Measurements from ENCODE around the gene PMPCA.
"Not testable (repeated sequence)": the region's sequence is repeated elsewhere in the genome, so short reads cannot be mapped to it uniquely, and the experiment has no call there.

The PMPCA gene

GRCh38 chr9:136405904-136406303 lies 4.6 kb upstream of the PMPCA start:
- H3K4me1 ChIP-seq (ENCODE audit: control insufficient read depth in 1 of 2, insufficient read depth in 2 of 2, low read length in 2 of 2), result peaks cover 0 to 12% of the 10 kb centered on the region in 2 donors
- H3K4me3 ChIP-seq (ENCODE audit: low read depth in 1 of 2, low read length in 2 of 2); H3K9me3 ChIP-seq (ENCODE audit: control insufficient read depth in 1 of 2, low read length in 2 of 2); H3K27ac ChIP-seq (ENCODE audit: low read length); H3K27me3 ChIP-seq (ENCODE audit: low read depth, low read length): not testable (repeated sequence)
- peaks cover 6 to 36% of the 10 kb centered on the region in 2 donors for H3K36me3 ChIP-seq (ENCODE audit: control insufficient read depth in 1 of 2, insufficient read depth in 2 of 2, low read length in 2 of 2)

DNA sequence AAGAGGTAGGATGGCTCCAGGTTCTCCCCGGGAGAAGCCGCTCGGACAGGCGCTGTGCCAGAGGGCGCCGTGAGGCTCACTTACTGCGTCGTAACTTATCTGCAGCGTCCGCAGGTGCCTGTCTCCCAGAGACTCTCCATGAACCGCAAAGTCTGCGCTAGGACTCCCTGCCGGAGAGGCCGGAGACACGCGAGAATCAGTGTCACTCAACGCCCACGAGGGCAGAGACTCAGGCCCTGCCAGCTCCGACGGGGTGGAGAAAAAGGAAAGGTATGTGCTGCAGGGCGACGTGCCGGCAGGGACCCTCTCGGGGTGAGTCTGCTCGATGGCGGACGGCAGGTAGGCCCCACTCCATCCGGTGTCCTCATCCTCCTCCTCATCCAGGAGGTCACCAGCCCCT lies 3.4 kb upstream of the PMPCA start:
- not testable (repeated sequence) for H3K4me3 ChIP-seq (ENCODE audit: low read depth in 1 of 2, low read length in 2 of 2); H3K27me3 ChIP-seq (ENCODE audit: low read depth, low read length); H3K9me3 ChIP-seq (ENCODE audit: control insufficient read depth in 1 of 2, low read length in 2 of 2); H3K27ac ChIP-seq (ENCODE audit: low read length)
- peaks cover 8 to 24% of the 10 kb centered on the region in 2 donors for H3K4me1 ChIP-seq (ENCODE audit: control insufficient read depth in 1 of 2, insufficient read depth in 2 of 2, low read length in 2 of 2)
- peaks cover 6 to 36% of the 10 kb centered on the region in 2 donors for H3K36me3 ChIP-seq (ENCODE audit: control insufficient read depth in 1 of 2, insufficient read depth in 2 of 2, low read length in 2 of 2)

- peaks cover 6 to 40% of the 10 kb centered on the region in 2 donors for H3K36me3 ChIP-seq (ENCODE audit: control insufficient read depth in 1 of 2, insufficient read depth in 2 of 2, low read length in 2 of 2)
- H3K9me3 ChIP-seq (ENCODE audit: control insufficient read depth in 1 of 2, low read length in 2 of 2), result no peaks in the 10 kb centered on the region
- H3K4me3 ChIP-seq (ENCODE audit: low read depth in 1 of 2, low read length in 2 of 2), result no peak overlapping the region
- peaks cover 8 to 27% of the 10 kb centered on the region in 2 donors for H3K4me1 ChIP-seq (ENCODE audit: control insufficient read depth in 1 of 2, insufficient read depth in 2 of 2, low read length in 2 of 2)
- H3K27me3 ChIP-seq (ENCODE audit: low read depth, low read length), result no peaks in the 10 kb centered on the region
- H3K27ac ChIP-seq (ENCODE audit: low read length), result no peak overlapping the region
These were observed 2.5 kb upstream of the PMPCA start for GRCh38 chr9:136407911-136408310.

GRCh38 chr9:136409557-136410455 lies 652 bp upstream of the PMPCA start:
- peaks cover 8 to 29% of the 10 kb centered on the region in 2 donors for H3K4me1 ChIP-seq (ENCODE audit: control insufficient read depth in 1 of 2, insufficient read depth in 2 of 2, low read length in 2 of 2)
- H3K9me3 ChIP-seq (ENCODE audit: control insufficient read depth in 1 of 2, low read length in 2 of 2), result no peaks in the 10 kb centered on the region
- H3K27me3 ChIP-seq (ENCODE audit: low read depth, low read length), result no peaks in the 10 kb centered on the region
- no peak overlapping the region for H3K27ac ChIP-seq (ENCODE audit: low read length)
- H3K36me3 ChIP-seq (ENCODE audit: control insufficient read depth in 1 of 2, insufficient read depth in 2 of 2, low read length in 2 of 2), result peaks cover 22 to 46% of the 10 kb centered on the region in 2 donors
- peak overlapping the region; percentile 70 to 99 for H3K4me3 ChIP-seq (ENCODE audit: low read depth in 1 of 2, low read length in 2 of 2)

GRCh38 chr9:136411378-136411777 lies 920 bp downstream of the PMPCA start:
- peak overlapping the region; percentile 74 for H3K27ac ChIP-seq (ENCODE audit: low read length)
- no peaks in the 10 kb centered on the region for H3K9me3 ChIP-seq (ENCODE audit: control insufficient read depth in 1 of 2, low read length in 2 of 2)
- peaks cover 8 to 29% of the 10 kb centered on the region in 2 donors for H3K4me1 ChIP-seq (ENCODE audit: control insufficient read depth in 1 of 2, insufficient read depth in 2 of 2, low read length in 2 of 2)
- peak overlapping the region; percentile 88 to 99 for H3K4me3 ChIP-seq (ENCODE audit: low read depth in 1 of 2, low read length in 2 of 2)
- peaks cover 22 to 48% of the 10 kb centered on the region in 2 donors for H3K36me3 ChIP-seq (ENCODE audit: control insufficient read depth in 1 of 2, insufficient read depth in 2 of 2, low read length in 2 of 2)
- H3K27me3 ChIP-seq (ENCODE audit: low read depth, low read length), result no peaks in the 10 kb centered on the region

GRCh38 chr9:136412962-136413361 lies 2.5 kb downstream of the PMPCA start:
- no peak overlapping the region for H3K27ac ChIP-seq (ENCODE audit: low read length)
- no peaks in the 10 kb centered on the region for H3K27me3 ChIP-seq (ENCODE audit: low read depth, low read length)
- H3K4me3 ChIP-seq (ENCODE audit: low read depth in 1 of 2, low read length in 2 of 2), result no peak overlapping the region
- peaks cover 31 to 53% of the 10 kb centered on the region in 2 donors for H3K36me3 ChIP-seq (ENCODE audit: control insufficient read depth in 1 of 2, insufficient read depth in 2 of 2, low read length in 2 of 2)
- peaks cover 8 to 29% of the 10 kb centered on the region in 2 donors for H3K4me1 ChIP-seq (ENCODE audit: control insufficient read depth in 1 of 2, insufficient read depth in 2 of 2, low read length in 2 of 2)
- H3K9me3 ChIP-seq (ENCODE audit: control insufficient read depth in 1 of 2, low read length in 2 of 2), result no peaks in the 10 kb centered on the region

GRCh38 chr9:136416427-136416826 lies 6.0 kb downstream of the PMPCA start:
- H3K27ac ChIP-seq (ENCODE audit: low read length), result no peak overlapping the region
- peaks cover 49 to 80% of the 10 kb centered on the region in 2 donors for H3K36me3 ChIP-seq (ENCODE audit: control insufficient read depth in 1 of 2, insufficient read depth in 2 of 2, low read length in 2 of 2)
- H3K4me3 ChIP-seq (ENCODE audit: low read depth in 1 of 2, low read length in 2 of 2), result no peak overlapping the region
- H3K9me3 ChIP-seq (ENCODE audit: control insufficient read depth in 1 of 2, low read length in 2 of 2), result no peaks in the 10 kb centered on the region
- H3K27me3 ChIP-seq (ENCODE audit: low read depth, low read length), result no peaks in the 10 kb centered on the region
- H3K4me1 ChIP-seq (ENCODE audit: control insufficient read depth in 1 of 2, insufficient read depth in 2 of 2, low read length in 2 of 2), result peaks cover 3 to 12% of the 10 kb centered on the region in 2 donors

- H3K4me3 ChIP-seq (ENCODE audit: low read depth in 1 of 2, low read length in 2 of 2), result no peak overlapping the region
- peaks cover 0 to 7% of the 10 kb centered on the region in 2 donors for H3K4me1 ChIP-seq (ENCODE audit: control insufficient read depth in 1 of 2, insufficient read depth in 2 of 2, low read length in 2 of 2)
- no peaks in the 10 kb centered on the region for H3K27me3 ChIP-seq (ENCODE audit: low read depth, low read length)
- H3K36me3 ChIP-seq (ENCODE audit: control insufficient read depth in 1 of 2, insufficient read depth in 2 of 2, low read length in 2 of 2), result peaks cover 49 to 84% of the 10 kb centered on the region in 2 donors
- H3K9me3 ChIP-seq (ENCODE audit: control insufficient read depth in 1 of 2, low read length in 2 of 2), result no peaks in the 10 kb centered on the region
- H3K27ac ChIP-seq (ENCODE audit: low read length), result no peak overlapping the region
These were observed 6.5 kb downstream of the PMPCA start for GRCh38 chr9:136416914-136417313.

GRCh38 chr9:136418182-136419091 lies 8.0 kb downstream of the PMPCA start:
- H3K36me3 ChIP-seq (ENCODE audit: control insufficient read depth in 1 of 2, insufficient read depth in 2 of 2, low read length in 2 of 2), result peaks cover 53 to 91% of the 10 kb centered on the region in 2 donors
- no peak overlapping the region for H3K27ac ChIP-seq (ENCODE audit: low read length)
- H3K4me1 ChIP-seq (ENCODE audit: control insufficient read depth in 1 of 2, insufficient read depth in 2 of 2, low read length in 2 of 2), result no peaks in the 10 kb centered on the region

DNA sequence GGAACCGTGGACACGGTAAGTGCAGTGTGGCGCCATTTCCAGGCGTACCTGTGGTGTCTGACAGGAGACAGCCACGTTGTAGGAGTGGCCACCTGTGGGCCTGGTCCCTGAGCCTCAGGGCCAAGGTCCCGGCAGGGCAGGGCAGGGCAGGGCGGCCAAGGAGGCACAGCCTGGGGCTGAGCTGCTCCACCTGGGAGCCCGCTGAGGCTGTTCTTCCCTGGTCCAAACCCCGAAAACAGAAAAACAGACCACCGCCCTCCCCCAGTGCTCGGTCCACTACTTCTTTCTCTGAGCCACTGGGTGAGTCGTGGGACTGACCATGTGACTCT lies 8.6 kb downstream of the PMPCA start:
- H3K27ac ChIP-seq (ENCODE audit: low read length), result no peak overlapping the region
- H3K4me3 ChIP-seq (ENCODE audit: low read depth in 1 of 2, low read length in 2 of 2), result no peak overlapping the region
- H3K27me3 ChIP-seq (ENCODE audit: low read depth, low read length), result no peaks in the 10 kb centered on the region
- no peaks in the 10 kb centered on the region for H3K9me3 ChIP-seq (ENCODE audit: control insufficient read depth in 1 of 2, low read length in 2 of 2)
- H3K4me1 ChIP-seq (ENCODE audit: control insufficient read depth in 1 of 2, insufficient read depth in 2 of 2, low read length in 2 of 2), result no peaks in the 10 kb centered on the region
- peaks cover 47 to 91% of the 10 kb centered on the region in 2 donors for H3K36me3 ChIP-seq (ENCODE audit: control insufficient read depth in 1 of 2, insufficient read depth in 2 of 2, low read length in 2 of 2)

More at GRCh38 chr9:136418182-136419091, 8.0 kb downstream of the PMPCA start:
- Histone ChIP-seq H3K4me3 (ENCODE audit: low read depth in 1 of 2, low read length in 2 of 2) (no peak overlapping the region), H3K9me3 (ENCODE audit: control insufficient read depth in 1 of 2, low read length in 2 of 2) (no peaks in the 10 kb centered on the region), H3K27me3 (ENCODE audit: low read depth, low read length) (no peaks in the 10 kb centered on the region)

DNA sequence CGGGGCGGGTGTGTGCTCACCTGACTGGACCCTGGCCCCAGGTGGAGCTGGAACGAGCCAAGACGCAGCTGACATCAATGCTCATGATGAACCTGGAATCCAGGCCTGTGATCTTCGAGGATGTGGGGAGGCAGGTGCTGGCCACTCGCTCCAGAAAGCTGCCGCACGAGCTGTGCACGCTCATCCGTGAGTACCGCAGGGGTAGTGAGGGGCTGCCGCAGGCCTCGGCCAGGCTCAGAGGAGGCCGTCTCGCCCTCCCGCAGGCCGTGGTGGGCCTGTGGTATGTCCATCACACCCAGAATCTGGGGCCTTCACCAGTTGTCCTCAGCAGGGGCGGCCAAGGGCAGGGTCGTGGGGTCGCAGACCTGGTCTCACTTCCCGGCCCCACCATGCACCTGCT lies 11.3 kb downstream of the PMPCA start:
- Histone ChIP-seq H3K9me3 (ENCODE audit: control insufficient read depth in 1 of 2, low read length in 2 of 2) (no peaks in the 10 kb centered on the region), H3K4me3 (ENCODE audit: low read depth in 1 of 2, low read length in 2 of 2) (no peak overlapping the region), H3K36me3 (ENCODE audit: control insufficient read depth in 1 of 2, insufficient read depth in 2 of 2, low read length in 2 of 2) (peaks cover 38 to 71% of the 10 kb centered on the region in 2 donors), H3K27ac (ENCODE audit: low read length) (no peak overlapping the region), H3K27me3 (ENCODE audit: low read depth, low read length) (no peaks in the 10 kb centered on the region), H3K4me1 (ENCODE audit: control insufficient read depth in 1 of 2, insufficient read depth in 2 of 2, low read length in 2 of 2) (no peaks in the 10 kb centered on the region)

Measured in muscle layer of duodenum (tissue), 2 donors.